GM12878 (cell line): Measurements from ENCODE around the gene PDZD7. TPM values are rescaled to one million over a fixed set of nuclear protein-coding genes. Genes with fewer than 3 reads are reported as not detected.

Experiments used
- BMI1 ChIP-seq: fragments of 450-650 bp; IDR thresholded peaks from 2 replicates; pipeline ENCODE4 v1.6.1; 2016; ENCODE audit warnings: mild to moderate bottlenecking, moderate library complexity, borderline replicate concordance
- CREB1 ChIP-seq: IDR thresholded peaks from 2 replicates; pipeline ENCODE4 v1.6.1; 2012; ENCODE audit warnings: low read depth, mild to moderate bottlenecking, inconsistent platforms
- EED ChIP-seq: sonication (generic); IDR thresholded peaks from 2 replicates; pipeline ENCODE4 v1.6.1; 2016; ENCODE audit warnings: antibody characterized with exemption, low read depth
- ESRRA ChIP-seq: IDR thresholded peaks from 2 replicates; pipeline ENCODE4 v1.6.1; 2012; ENCODE audit warnings: mild to moderate bottlenecking, low read length, improper control_type of control experiment
- FOXM1 ChIP-seq: IDR thresholded peaks from 2 replicates; pipeline ENCODE4 v1.6.1; 2012; ENCODE audit warnings: low read depth, mild to moderate bottlenecking, inconsistent platforms, low read length, moderate library complexity
- GABPA ChIP-seq: IDR thresholded peaks from 2 replicates; pipeline ENCODE4 v1.6.1; 2014; ENCODE audit warnings: antibody characterized with exemption, low read depth, mild to moderate bottlenecking, inconsistent platforms
- HCFC1 ChIP-seq: fragments of 150-350 bp; IDR thresholded peaks from 2 replicates; pipeline ENCODE4 v1.6.1; 2014; ENCODE audit warnings: low read length
- IKZF1 ChIP-seq: fragments of 450-650 bp; conservative IDR thresholded peaks from 2 replicates; pipeline ENCODE4 v1.6.1; 2017; ENCODE audit warnings: antibody characterized with exemption, mild to moderate bottlenecking
- JUNB ChIP-seq: IDR thresholded peaks from 2 replicates; pipeline ENCODE4 v1.6.1; 2016; ENCODE audit warnings: antibody characterized with exemption, mild to moderate bottlenecking
- KAT2A ChIP-seq: conservative IDR thresholded peaks from 2 replicates; pipeline ENCODE4 v1.6.1; 2011; ENCODE audit warnings: low read depth, low read length; ENCODE audit not compliant: control insufficient read depth
- KDM1A ChIP-seq: fragments of 200-600 bp; sonication (generic); IDR thresholded peaks from 2 replicates; pipeline ENCODE4 v1.6.1; 2016; ENCODE audit warnings: borderline replicate concordance
- MTA2 ChIP-seq: fragments of 450-650 bp; IDR thresholded peaks from 2 replicates; pipeline ENCODE4 v1.6.1; 2016; ENCODE audit warnings: low read depth, mild to moderate bottlenecking, moderate library complexity
- MXI1 ChIP-seq: fragments of 150-350 bp; IDR thresholded peaks from 2 replicates; pipeline ENCODE4 v1.6.1; 2011; ENCODE audit warnings: low read depth, mild to moderate bottlenecking, inconsistent platforms, low read length, improper control_type of control experiment
- NBN ChIP-seq: fragments of 450-650 bp; IDR thresholded peaks from 2 replicates; pipeline ENCODE4 v1.6.1; 2016
- NFXL1 ChIP-seq: fragments of 450-650 bp; IDR thresholded peaks from 2 replicates; pipeline ENCODE4 v1.6.1; 2017; ENCODE audit warnings: antibody characterized with exemption, mild to moderate bottlenecking, borderline replicate concordance
- NFYA ChIP-seq: IDR thresholded peaks from 2 replicates; pipeline ENCODE4 v1.6.1; 2011; ENCODE audit warnings: low read depth, mild to moderate bottlenecking, low read length, improper control_type of control experiment, borderline replicate concordance
- NFYB ChIP-seq: IDR thresholded peaks from 2 replicates; pipeline ENCODE4 v1.6.1; 2011; ENCODE audit warnings: low read depth, mild to moderate bottlenecking, low read length, improper control_type of control experiment, moderate library complexity; ENCODE audit not compliant: insufficient read depth
- NKRF ChIP-seq: fragments of 450-650 bp; conservative IDR thresholded peaks from 2 replicates; pipeline ENCODE4 v1.6.1; 2017; ENCODE audit warnings: mild to moderate bottlenecking, moderate library complexity
- NR2C1 ChIP-seq: fragments of 450-650 bp; IDR thresholded peaks from 2 replicates; pipeline ENCODE4 v1.6.1; 2017; ENCODE audit warnings: antibody characterized with exemption, mild to moderate bottlenecking, moderate library complexity
- NR2F1 ChIP-seq: fragments of 450-650 bp; conservative IDR thresholded peaks from 2 replicates; pipeline ENCODE4 v1.6.1; 2017; ENCODE audit warnings: mild to moderate bottlenecking
- POLR2AphosphoS2 ChIP-seq: IDR thresholded peaks from 2 replicates; pipeline ENCODE4 v1.6.1; 2011; ENCODE audit warnings: low read depth, mild to moderate bottlenecking, low read length, improper control_type of control experiment, moderate library complexity
- POLR2AphosphoS5 ChIP-seq: IDR thresholded peaks from 2 replicates; pipeline ENCODE4 v1.6.1; 2011; ENCODE audit warnings: mild to moderate bottlenecking, low read length, inconsistent platforms
- RELB ChIP-seq: fragments of 450-650 bp; IDR thresholded peaks from 2 replicates; pipeline ENCODE4 v1.6.1; 2017; ENCODE audit warnings: low read depth, mild to moderate bottlenecking, moderate library complexity
- RFX5 ChIP-seq: IDR thresholded peaks from 2 replicates; pipeline ENCODE4 v1.6.1; 2011; ENCODE audit warnings: low read depth, low read length, improper control_type of control experiment
- SREBF2 ChIP-seq: IDR thresholded peaks from 2 replicates; pipeline ENCODE4 v1.6.1; 2012; ENCODE audit warnings: mild to moderate bottlenecking, low read length
- TCF3 ChIP-seq: IDR thresholded peaks from 2 replicates; pipeline ENCODE4 v1.6.1; 2012; ENCODE audit warnings: low read depth, mild to moderate bottlenecking, low read length, borderline replicate concordance; ENCODE audit not compliant: insufficient read depth
- YBX1 ChIP-seq: fragments of 450-650 bp; IDR thresholded peaks from 2 replicates; pipeline ENCODE4 v1.6.1; 2016; ENCODE audit warnings: antibody characterized with exemption
- polyA plus RNA-seq, 11 experiments: library from polyadenylated mRNA; depleted of rRNA in 4 of 11; unstranded in 6 of 11; stranded (reverse) in 5 of 11; fragments of >200 nt; fragmentation: Nextera tagmentation in 4 of 11; fragmentation: Illumina TruSeq in 1 of 11; extraction: Ambion mirVana in 4 of 11; extraction: Trizol in 1 of 11; gene quantifications; 1 replicate in 1 of 11; 2 replicates in 10 of 11; pipeline versions ENCODE4 v1.2.1 to v1.2.3, GENCODE V29; 2011 to 2016; ENCODE audit warnings: inconsistent platforms in 2 of 11, missing spikeins in 2 of 11, low read depth in 1 of 11
- total RNA-seq, 4 experiments: library from RNA; depleted of rRNA in 3 of 4; stranded (reverse); fragments of >200 nt in 3 of 4; fragmentation: Illumina TruSeq in 1 of 4; extraction: Trizol in 1 of 4; gene quantifications; 2 replicates each; pipeline versions ENCODE4 v1.2.1 to v1.2.3, GENCODE V29; 2013 to 2021
- TF ChIP-seq, protein P1 (sequence below): IDR thresholded peaks from 2 replicates; pipeline ENCODE4 v1.6.1; 2012; ENCODE audit warnings: low read depth, low read length, improper control_type of control experiment
- TF ChIP-seq, protein P2 (sequence below): fragments of 450-650 bp; IDR thresholded peaks from 2 replicates; pipeline ENCODE4 v1.6.1; 2018; ENCODE audit warnings: mild to moderate bottlenecking, low read depth, moderate library complexity; ENCODE audit not compliant: partially characterized antibody

Gene PDZD7
- total and polyA plus RNA-seq, 10 of the 15 experiments (the other 5 are each of a cell fraction or from before 2014, with no cell fraction given): 0.01 to 0.20 (median 0.03) TPM; not detected in 7

DNA sequence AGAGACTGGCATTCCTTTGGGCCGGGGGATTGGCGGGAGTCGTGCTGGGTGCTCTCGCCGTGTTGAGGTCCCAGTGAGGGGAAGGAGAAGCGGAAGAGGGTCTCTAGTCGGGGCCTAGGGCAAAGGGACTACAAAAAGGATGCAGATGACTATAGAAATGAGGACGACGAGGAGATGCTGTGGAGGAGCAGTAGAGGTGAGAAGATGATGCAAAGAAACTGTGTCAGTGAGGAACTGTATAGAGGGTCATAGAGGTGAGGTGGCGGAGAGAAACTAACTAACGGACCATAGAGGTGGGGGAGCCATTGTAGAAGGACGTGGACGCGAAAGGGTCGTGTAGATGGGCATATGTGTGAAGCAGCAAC, 43.3 kb downstream of the PDZD7 start (continued):
- 0 out of 2 replicates have a peak, but pooled peaks have one; percentile 50 for TF ChIP-seq RELB
- TF ChIP-seq CREB1: no peak
- no peak for TF ChIP-seq SREBF2
- no peak for TF ChIP-seq RFX5
- TF ChIP-seq NBN: no peak
- TF ChIP-seq YBX1: no peak
- no peak for TF ChIP-seq BMI1
- TF ChIP-seq IKZF1: no peak
- TF ChIP-seq HCFC1: no peak
- TF ChIP-seq NR2C1: no peak
- no peak for TF ChIP-seq JUNB
- no peak for TF ChIP-seq NFYA
- TF ChIP-seq NKRF: no peak
- no peak for TF ChIP-seq MXI1
- TF ChIP-seq KAT2A: no peak
- no peak for TF ChIP-seq NR2F1
- TF ChIP-seq GABPA: peak; percentile 81; the same call in 1 of the 2 replicates
- peak; percentile 51 for TF ChIP-seq MTA2
- TF ChIP-seq KDM1A: no peak
- TF ChIP-seq, protein P1, sequence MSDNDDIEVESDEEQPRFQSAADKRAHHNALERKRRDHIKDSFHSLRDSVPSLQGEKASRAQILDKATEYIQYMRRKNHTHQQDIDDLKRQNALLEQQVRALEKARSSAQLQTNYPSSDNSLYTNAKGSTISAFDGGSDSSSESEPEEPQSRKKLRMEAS: no peak
- TF ChIP-seq NFYB: no peak
- no peak for TF ChIP-seq EED
- no peak for TF ChIP-seq POLR2AphosphoS5
- TF ChIP-seq NFXL1: no peak
- TF ChIP-seq FOXM1: no peak
- TF ChIP-seq, protein P2, sequence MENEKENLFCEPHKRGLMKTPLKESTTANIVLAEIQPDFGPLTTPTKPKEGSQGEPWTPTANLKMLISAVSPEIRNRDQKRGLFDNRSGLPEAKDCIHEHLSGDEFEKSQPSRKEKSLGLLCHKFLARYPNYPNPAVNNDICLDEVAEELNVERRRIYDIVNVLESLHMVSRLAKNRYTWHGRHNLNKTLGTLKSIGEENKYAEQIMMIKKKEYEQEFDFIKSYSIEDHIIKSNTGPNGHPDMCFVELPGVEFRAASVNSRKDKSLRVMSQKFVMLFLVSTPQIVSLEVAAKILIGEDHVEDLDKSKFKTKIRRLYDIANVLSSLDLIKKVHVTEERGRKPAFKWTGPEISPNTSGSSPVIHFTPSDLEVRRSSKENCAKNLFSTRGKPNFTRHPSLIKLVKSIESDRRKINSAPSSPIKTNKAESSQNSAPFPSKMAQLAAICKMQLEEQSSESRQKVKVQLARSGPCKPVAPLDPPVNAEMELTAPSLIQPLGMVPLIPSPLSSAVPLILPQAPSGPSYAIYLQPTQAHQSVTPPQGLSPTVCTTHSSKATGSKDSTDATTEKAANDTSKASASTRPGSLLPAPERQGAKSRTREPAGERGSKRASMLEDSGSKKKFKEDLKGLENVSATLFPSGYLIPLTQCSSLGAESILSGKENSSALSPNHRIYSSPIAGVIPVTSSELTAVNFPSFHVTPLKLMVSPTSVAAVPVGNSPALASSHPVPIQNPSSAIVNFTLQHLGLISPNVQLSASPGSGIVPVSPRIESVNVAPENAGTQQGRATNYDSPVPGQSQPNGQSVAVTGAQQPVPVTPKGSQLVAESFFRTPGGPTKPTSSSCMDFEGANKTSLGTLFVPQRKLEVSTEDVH: peak; percentile 7
- no peak for TF ChIP-seq ESRRA
- TF ChIP-seq POLR2AphosphoS2: no peak
- TF ChIP-seq TCF3: no peak
